ENCODE measurements around the gene CYTL1.
"Not testable (repeated sequence)": the region's sequence is repeated elsewhere in the genome, so short reads cannot be mapped to it uniquely, and the experiment has no call there.

Gene CYTL1, protein sequence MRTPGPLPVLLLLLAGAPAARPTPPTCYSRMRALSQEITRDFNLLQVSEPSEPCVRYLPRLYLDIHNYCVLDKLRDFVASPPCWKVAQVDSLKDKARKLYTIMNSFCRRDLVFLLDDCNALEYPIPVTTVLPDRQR

GRCh38 chr4:5019274-5019673 is at the start of gene CYTL1:
Gene CYTL1, minus strand, starts transcription at chr4:5019458. Its CDS starts 13 bp downstream, at chr4:5019445.
- DNase-seq (ENCODE audit: insufficient read length, low spot score): no peak
- no peak for FAIRE-seq

DNA sequence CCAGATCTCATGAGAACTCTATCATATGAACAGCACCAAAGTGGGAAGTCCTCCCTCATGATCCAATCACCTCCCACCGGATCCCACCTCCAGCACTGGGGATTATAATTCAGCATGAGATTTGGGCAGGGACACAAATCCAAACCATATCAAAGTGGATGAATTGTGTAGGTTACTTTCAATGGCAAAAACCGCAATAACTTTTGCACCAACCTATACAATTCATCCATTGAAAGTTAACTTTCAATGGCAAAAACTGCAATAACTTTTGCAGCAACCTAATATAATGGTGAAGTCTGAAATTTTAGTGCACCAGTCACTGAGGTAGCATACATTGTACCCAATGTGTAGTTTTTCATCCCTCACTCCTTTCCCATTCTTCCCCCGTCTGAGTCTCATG is 48.6 kb upstream of the CYTL1 start:
- no peak for DNase-seq (ENCODE audit: insufficient read length, low spot score)
- no peak for FAIRE-seq

GRCh38 chr4:5066968-5067367 is 47.7 kb upstream of the CYTL1 start:
- not testable (repeated sequence) for DNase-seq (ENCODE audit: insufficient read length, low spot score); FAIRE-seq

GRCh38 chr4:5066101-5066500 is 46.8 kb upstream of the CYTL1 start:
- FAIRE-seq (no peak), DNase-seq (ENCODE audit: insufficient read length, low spot score) (no peak)

GRCh38 chr4:5055411-5055810 is 36.2 kb upstream of the CYTL1 start:
- no peak for FAIRE-seq
- no peak for DNase-seq (ENCODE audit: insufficient read length, low spot score)

GRCh38 chr4:5054532-5054931 is 35.3 kb upstream of the CYTL1 start:
- FAIRE-seq (no peak), DNase-seq (ENCODE audit: insufficient read length, low spot score) (no peak)

DNA sequence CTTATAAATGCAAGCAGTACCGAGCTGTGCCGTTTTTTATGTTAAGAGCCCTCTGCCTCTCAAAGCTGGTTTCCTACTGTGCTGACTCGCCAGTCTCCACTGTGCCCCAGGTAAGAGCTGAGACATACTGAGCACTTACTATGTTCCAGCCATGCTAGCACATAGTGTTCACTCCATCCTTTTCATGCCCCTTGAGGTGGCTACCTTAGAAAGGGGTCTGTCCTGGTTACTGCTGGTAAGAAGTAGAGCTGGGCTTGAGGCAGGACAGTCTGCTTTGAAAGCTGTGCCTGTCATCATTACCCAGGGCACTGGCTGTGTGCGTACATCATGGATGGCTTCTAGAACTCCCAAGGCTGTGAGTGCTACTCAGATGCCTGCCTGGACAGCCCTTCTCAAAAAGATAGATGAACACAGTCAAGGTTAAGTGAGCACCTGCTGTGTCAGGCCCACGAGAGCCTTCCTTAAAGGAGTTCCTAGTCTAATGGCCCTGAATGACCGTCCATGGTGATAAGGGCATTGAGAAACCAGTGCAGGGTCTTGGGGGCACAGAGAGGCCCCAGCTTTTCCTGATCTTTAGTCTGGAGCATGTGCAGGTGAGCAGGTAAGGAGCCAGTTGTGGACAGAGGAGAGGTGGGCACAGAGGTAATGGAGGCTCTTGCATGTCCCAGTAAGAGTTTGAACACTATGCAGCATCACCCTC is 33.6 kb upstream of the CYTL1 start:
- DNase-seq (ENCODE audit: insufficient read length, low spot score) (no peak), FAIRE-seq (no peak)

GRCh38 chr4:5052204-5052702 is 33.0 kb upstream of the CYTL1 start:
- FAIRE-seq: no peak
- DNase-seq (ENCODE audit: insufficient read length, low spot score): no peak

DNA sequence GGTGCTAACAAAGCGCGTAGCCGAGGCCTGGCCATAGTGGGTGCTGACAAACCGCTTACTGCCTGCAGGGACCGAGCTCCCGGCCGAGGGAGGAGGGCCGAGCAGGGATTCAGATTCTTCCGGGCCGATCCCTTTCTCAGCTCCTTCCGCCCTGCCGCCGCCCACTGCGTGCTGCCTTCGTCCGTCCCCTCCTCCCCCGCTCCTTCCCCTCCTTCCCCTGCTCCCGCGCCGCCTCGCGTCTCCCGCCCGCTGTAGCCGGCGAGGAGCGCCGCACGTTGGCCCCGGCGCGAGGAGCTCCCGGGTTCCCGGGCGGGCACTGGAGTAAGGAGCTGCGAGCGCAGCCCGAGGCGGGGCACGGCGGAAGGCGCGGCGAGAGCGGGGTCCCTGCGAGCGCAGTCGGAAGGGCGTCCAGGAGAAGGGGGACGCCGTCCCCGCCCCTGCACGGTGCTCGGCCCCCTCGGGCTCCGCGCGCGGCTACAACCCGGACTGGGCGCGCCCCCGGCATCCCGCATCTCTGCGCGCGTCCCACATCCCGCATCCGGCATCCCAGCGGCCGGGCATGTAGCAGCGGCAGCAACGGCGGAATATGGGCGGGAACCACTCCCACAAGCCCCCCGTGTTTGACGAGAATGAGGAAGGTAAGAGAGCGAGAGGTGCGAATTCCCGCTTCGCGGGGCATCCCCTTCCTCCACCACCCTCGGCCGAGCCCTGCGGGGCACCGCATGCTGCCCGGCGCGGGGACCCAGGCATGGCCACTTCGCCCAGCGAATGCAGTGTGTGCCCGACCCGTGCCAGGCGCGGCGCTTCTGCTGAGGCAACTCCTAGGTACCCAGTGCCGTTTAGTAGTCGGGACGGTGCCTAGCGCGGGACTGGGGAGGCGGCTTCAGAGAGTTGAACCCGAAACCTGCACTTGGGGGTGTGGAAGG is 32.3 kb upstream of the CYTL1 start, which contains the start of gene STK32B:
Gene STK32B (plus strand): TSS at position 203 of the 926 bp plus-strand sequence.
- FAIRE-seq: no peak

GRCh38 chr4:5050520-5051277 is 31.4 kb upstream of the CYTL1 start:
- FAIRE-seq (no peak), DNase-seq (ENCODE audit: insufficient read length, low spot score) (peak; percentile 39)

More for the DNA sequence above, 32.3 kb upstream of the CYTL1 start, which contains the start of gene STK32B:
- DNase-seq (ENCODE audit: insufficient read length, low spot score): no peak

DNA sequence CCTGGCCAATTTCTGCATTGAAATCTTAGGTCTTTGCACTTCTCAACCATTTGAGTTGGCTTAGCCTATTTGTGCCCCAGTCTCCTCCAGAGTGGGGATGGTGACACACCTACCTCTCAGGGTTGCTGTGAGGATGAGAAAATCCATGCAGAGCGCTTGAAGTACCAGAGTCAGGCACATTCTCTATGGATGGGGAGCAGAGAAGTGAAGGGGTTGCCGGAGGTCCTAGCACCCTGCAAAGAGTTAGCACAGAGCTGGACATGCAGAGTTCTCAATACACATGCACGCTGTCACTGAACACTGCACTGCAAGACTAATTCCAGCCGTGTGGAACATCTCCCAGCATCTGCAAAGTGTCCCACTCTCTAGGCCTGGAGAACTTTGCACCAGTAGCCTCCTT is 29.5 kb upstream of the CYTL1 start:
- FAIRE-seq: no peak
- no peak for DNase-seq (ENCODE audit: insufficient read length, low spot score)

DNA sequence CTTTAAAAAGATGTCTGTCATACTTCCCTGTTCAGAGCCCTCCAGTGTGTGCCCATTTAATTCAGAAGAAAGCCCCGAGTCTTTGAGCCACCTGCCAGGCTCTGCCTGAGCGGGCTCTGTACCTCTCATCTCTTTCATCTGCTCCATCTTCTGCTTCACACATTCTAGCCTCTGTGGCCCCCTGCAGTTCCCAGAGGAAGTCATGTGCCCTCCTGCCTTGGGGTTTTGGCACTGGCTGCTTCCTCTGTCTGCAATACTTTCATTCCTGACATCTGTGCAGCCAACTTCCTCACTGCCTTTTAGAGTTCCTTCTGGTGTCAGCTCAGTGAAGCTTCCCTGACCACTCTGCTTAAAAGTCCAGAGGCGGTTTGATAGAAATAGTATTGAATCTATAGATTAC is 25.8 kb upstream of the CYTL1 start:
- FAIRE-seq (no peak), DNase-seq (ENCODE audit: insufficient read length, low spot score) (no peak)

GRCh38 chr4:5044341-5044740 is 25.1 kb upstream of the CYTL1 start:
- no peak for FAIRE-seq
- DNase-seq (ENCODE audit: insufficient read length, low spot score): no peak

GRCh38 chr4:5043579-5043978 is 24.3 kb upstream of the CYTL1 start:
- DNase-seq (ENCODE audit: insufficient read length, low spot score): no peak

GRCh38 chr4:5041699-5042098 is 22.4 kb upstream of the CYTL1 start:
- DNase-seq (ENCODE audit: insufficient read length, low spot score): no peak
- FAIRE-seq: no peak

More at GRCh38 chr4:5043579-5043978, 24.3 kb upstream of the CYTL1 start:
- FAIRE-seq: no peak

DNA sequence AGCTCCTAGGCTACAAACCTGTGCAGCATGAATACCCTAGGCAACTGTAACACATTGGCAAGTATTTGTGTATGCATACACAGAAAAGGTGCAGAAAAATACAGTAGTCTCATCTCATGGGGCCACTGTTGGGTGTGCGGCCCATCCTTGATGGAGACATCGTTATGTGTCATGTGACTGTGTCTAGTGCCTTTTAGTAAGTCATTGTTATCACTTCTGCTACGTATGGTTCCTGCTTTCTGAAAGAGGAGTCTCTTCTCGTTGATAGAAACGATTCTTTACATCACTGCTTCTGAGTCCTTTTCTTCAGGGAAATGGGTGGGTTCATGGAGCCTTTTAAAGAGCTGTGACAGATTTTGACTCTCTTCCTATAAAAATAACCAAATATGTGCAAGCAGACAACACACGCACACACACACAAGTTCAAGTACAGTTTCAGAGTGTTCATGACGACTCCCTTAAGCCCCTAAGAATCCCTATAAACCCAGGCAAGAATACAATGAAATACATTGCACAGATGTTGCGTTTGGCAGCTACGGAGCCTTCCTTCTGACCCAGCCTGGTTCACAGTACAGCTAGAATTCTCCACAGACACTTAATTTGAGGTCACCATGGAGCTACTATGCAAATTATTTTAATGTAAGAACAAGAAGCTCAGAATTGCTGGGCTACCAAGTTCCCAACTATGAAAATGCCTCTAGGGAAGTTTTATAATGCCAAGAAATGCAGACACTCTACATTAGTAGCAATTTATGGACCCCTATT is 21.8 kb upstream of the CYTL1 start:
- FAIRE-seq: no peak
- no peak for DNase-seq (ENCODE audit: insufficient read length, low spot score)

GRCh38 chr4:5039800-5040199 is 20.5 kb upstream of the CYTL1 start:
- FAIRE-seq (no peak), DNase-seq (ENCODE audit: insufficient read length, low spot score) (no peak)

- FAIRE-seq: no peak
- DNase-seq (ENCODE audit: insufficient read length, low spot score): no peak
These were observed 18.6 kb upstream of the CYTL1 start for GRCh38 chr4:5037553-5038551.

DNA sequence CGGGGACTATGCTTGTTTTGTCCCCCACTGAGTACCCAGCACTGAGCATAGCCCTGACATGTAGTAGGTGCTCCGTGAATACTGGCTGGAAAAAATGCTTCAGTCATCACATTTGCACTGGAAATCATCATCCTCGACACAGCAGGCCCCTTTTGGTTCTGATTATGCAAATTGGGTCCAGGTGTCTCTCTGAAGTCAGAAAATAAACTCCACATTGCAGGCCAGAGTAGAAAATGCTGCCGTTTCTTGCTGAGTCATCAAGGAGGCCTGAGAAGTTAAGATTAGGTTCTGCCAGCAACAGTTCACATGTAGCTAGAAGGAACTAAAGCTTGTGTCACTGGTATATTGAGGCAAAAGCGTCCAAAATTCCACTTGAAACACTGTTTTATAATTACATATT is 17.0 kb upstream of the CYTL1 start:
- no peak for DNase-seq (ENCODE audit: insufficient read length, low spot score)
- no peak for FAIRE-seq

All from GM19239 (cell line).